ENCODE data around the gene ANKRD61.

Gene ANKRD61

DNA sequence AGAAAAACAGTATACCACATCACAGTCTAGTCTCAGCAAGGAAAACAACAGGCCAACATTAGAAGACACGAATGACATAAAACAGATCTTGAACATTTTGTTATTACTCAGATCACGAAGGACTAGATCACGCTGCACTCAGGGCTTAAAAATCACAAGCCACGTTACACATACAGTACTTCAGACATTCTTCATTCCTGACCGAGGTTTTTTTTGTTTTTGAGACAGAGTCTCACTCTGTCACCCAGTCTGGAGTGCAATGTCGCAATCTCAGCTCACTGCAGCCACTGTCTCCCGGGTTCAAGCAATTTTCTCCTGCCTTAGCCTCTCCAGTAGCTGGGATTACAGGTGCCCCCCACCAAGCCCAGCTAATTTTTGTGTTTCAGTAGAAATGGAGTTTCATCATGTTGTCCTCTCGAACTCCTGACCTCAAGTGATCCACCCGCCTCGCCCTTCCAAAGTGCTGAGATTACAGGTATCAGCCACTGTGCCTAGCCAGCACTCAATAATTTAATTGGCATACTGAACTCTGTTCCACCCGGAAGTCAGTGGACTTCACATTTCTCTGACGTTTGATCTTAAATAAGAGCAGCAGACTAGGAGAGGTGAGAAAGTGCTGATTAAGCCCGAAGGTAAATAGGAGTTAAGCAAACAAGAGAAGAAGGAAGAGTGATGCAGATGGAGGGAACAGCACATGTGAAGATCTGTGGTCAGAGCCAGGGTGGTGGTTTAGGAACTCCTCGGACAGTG lies 18.6 kb upstream of the ANKRD61 start:
- H3K27ac ChIP-seq = no peak overlapping the region
- TF ChIP-seq CTCF (conservative IDR thresholded peaks at IDR 0.05) = no peak

GRCh38 chr7:6015917-6016652 lies 15.1 kb upstream of the ANKRD61 start:
- TF ChIP-seq CTCF (conservative IDR thresholded peaks at IDR 0.05) = no peak
- peak overlapping the region; percentile 71 for H3K27ac ChIP-seq

DNA sequence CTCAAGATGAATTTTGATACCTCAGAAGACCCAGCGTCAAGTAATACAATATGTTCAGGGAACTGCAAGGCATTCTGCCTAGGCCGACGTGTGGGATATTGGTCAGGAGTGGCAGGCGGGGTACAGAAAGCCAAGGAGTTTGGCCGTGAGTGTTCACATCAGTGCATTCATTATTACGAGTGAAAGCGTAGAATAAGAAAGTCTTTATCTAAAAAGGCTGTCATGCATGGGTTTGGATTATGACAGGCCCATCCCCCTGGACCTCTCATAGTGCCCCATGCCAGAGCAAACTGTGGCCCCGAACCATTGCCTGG lies 14.6 kb upstream of the ANKRD61 start:
- peak overlapping the region; percentile 71; the same call in 1 of the 2 replicates for H3K27ac ChIP-seq
- TF ChIP-seq CTCF (conservative IDR thresholded peaks at IDR 0.05) = no peak

GRCh38 chr7:6020371-6021286 lies 10.5 kb upstream of the ANKRD61 start:
- no peak for TF ChIP-seq CTCF (conservative IDR thresholded peaks at IDR 0.05)
- peak overlapping the region; percentile 71 for H3K27ac ChIP-seq

DNA sequence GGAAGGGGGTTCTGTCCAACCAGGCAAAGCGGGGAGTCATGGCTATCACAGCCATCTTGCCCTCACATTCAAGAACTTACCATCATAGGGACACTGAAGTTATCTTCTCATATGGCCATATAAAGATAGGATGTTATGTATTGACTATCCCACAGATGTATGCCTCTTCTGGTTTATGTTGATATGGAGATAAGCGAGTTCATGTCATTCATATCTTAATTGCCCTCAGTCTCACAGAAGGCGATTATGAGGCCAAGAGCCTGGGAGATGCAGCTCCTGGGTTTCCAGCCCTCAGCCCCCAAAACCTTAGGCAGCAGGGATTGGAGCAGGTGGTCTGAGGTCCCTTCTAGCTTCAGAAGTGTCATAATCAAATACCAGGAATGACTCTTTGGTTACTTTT lies 8.5 kb upstream of the ANKRD61 start:
- H3K27ac ChIP-seq = no peak overlapping the region; the same call in 1 of the 2 replicates
- TF ChIP-seq CTCF (conservative IDR thresholded peaks at IDR 0.05) = no peak

GRCh38 chr7:6023974-6024435 lies 7.2 kb upstream of the ANKRD61 start:
- no peak for TF ChIP-seq CTCF (conservative IDR thresholded peaks at IDR 0.05)
- H3K27ac ChIP-seq = no peak overlapping the region
